ENCODE data around the gene TPRN.

TPRN gene

DNA sequence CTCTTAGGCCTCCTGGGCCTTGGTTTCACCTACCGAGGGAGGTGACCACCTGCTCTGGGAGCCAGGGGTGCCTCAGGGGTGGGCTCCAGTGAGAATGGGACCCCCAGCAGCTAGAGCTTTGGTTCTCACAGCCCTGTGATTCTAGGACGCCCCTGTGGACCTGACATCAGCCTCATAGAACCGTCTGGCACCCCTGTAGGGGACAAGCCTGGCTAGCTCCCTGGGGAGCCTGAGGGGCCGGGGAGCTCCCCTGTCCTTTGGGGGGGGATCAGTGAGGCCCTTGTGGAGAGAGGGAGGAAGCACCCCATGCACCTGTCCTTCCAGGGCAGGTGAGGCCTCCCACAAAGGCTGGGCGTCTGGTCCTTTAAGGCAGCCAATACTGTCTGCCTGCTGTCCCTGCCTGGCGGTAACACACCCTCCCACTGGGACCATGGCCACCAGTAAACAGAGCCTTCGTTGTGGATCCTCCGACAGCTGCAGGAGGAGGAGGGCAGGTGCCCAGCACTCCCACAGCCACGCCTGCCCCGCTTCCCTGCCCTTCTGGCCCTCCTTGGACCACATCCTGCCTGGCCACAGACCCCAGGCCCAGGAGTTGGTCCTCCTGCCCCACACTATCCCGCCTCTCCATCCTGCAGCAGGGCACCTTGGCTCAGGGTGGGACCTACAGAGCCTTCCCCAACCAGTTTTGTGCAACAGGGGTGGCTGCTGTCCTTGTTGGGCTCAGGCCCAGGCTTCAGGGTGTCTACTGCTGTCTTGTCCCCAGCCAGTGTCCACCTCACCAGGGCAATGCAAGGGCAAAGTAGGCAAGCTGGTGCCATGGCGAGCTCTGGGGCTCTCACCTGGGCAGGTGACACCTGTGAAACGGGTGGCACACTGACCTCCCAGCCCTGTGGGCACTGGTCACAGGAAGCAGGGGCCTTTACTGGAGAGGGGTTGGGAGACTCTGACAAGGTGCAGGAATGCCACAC lies 37.5 kb upstream of the TPRN start:
- no peak for DNase-seq (ENCODE audit: low read depth)
- TF ChIP-seq, protein P1, sequence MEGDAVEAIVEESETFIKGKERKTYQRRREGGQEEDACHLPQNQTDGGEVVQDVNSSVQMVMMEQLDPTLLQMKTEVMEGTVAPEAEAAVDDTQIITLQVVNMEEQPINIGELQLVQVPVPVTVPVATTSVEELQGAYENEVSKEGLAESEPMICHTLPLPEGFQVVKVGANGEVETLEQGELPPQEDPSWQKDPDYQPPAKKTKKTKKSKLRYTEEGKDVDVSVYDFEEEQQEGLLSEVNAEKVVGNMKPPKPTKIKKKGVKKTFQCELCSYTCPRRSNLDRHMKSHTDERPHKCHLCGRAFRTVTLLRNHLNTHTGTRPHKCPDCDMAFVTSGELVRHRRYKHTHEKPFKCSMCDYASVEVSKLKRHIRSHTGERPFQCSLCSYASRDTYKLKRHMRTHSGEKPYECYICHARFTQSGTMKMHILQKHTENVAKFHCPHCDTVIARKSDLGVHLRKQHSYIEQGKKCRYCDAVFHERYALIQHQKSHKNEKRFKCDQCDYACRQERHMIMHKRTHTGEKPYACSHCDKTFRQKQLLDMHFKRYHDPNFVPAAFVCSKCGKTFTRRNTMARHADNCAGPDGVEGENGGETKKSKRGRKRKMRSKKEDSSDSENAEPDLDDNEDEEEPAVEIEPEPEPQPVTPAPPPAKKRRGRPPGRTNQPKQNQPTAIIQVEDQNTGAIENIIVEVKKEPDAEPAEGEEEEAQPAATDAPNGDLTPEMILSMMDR (IDR thresholded peaks at IDR 0.05; ENCODE audit: insufficient read depth, low read depth, low read length, missing control alignments): no peak
- no peak overlapping the region for H3K4me3 ChIP-seq (ENCODE audit: low read length)

DNA sequence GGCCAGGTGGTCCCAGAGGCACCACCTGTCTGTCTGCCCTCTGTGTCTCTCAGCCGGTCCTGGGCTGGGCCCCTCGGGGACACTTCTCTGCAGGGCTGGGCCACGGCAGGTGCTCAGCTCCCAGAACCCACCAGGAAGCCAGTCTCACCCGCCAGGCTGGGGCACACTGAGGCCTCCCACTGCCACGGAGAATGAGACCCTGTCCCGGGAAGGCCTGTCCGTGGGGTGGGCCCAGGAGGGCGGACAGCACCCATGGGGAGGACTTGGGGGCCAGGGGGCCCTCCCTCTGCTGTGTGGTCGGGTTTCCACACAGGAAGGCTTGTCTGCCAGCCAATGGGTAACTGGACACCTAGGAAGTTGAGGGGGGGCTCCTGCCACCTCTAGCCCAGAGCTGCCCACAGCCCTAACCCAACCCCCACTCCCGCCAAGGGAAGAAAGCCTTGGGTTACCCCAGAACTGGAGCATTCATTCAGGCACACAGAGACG lies 36.4 kb upstream of the TPRN start:
- no peak overlapping the region for H3K4me3 ChIP-seq (ENCODE audit: low read length)
- TF ChIP-seq, protein P1 (IDR thresholded peaks at IDR 0.05; ENCODE audit: insufficient read depth, low read depth, low read length, missing control alignments): no peak
- DNase-seq (ENCODE audit: low read depth): no peak

DNA sequence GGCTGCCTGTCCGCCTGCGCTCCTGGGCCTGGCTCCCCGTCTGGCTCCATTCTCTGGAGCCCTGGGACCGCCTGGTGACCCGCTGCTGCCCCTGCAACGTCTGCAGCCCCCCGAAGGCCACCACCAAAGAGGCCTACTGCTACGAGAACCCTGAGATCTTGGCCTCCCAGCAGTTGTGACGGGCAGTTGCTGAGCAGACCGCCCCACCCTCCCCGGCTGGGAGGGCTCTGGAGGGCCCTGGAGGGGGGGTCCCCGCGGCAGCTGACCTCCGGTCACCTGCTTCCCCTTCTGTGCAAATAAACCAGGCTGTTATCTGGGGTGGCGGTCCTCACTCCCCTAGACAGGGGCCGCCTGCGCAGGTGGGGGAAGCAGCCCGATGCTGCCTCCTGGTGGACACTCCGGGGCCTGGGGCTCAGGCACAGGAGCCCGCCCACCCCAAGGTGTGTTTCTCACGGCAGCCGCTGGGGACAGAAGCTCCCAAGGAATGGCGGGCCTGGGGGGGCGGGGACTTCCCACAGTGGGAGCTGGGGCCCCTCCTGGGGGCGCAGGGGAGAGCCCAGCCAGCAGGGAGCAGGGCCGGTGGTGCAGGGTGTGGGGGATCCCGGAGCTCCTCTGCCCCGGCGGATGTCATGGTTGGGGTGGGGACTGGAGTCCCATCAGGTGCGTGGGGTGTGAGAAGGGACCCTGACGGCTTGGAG lies 35.8 kb upstream of the TPRN start:
- TF ChIP-seq, protein P1 (IDR thresholded peaks at IDR 0.05; ENCODE audit: insufficient read depth, low read depth, low read length, missing control alignments): peak; percentile 94
- no peak overlapping the region for H3K4me3 ChIP-seq (ENCODE audit: low read length)
- peak; percentile 82 for DNase-seq (ENCODE audit: low read depth)

DNA sequence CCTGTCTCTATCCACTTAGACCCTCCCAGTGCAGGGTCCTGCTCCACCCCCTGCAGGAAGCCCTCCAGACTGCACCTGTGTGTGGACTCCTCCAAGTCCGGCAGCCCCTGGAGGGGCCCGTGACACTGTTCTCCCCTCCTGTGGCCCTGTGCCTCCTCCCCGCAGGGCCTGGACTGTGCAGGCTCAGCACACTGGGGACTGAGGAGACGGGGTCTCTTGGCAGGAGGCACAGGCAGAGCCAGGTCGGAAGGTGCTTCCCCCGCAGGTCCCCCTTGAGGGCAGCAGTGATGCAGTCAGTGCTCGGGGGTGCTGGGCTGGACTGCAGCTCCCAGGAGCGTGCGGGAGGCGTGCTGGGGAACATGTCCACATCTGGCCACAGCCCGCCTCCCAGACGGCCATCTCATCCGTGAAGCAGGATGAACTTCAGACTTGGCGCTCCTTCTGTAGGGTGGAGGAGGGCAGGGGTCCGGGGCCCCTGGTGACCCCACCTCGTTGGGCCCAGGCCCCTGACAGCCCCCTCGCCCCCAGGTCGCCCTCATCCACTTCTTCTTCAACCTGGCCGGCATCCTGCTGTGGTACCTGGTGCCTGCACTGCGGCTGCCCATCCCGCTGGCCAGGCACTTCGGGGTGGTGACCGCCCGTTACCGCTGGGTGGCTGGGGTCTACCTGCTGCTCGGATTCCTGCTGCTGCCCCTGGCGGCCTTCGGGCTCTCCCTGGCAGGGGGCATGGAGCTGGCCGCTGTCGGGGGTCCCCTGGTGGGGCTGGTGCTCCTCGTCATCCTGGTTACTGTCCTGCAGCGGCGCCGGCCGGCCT lies 35.1 kb upstream of the TPRN start:
- TF ChIP-seq, protein P1 (IDR thresholded peaks at IDR 0.05; ENCODE audit: insufficient read depth, low read depth, low read length, missing control alignments): no peak
- H3K4me3 ChIP-seq (ENCODE audit: low read length): no peak overlapping the region
- no peak for DNase-seq (ENCODE audit: low read depth)

DNA sequence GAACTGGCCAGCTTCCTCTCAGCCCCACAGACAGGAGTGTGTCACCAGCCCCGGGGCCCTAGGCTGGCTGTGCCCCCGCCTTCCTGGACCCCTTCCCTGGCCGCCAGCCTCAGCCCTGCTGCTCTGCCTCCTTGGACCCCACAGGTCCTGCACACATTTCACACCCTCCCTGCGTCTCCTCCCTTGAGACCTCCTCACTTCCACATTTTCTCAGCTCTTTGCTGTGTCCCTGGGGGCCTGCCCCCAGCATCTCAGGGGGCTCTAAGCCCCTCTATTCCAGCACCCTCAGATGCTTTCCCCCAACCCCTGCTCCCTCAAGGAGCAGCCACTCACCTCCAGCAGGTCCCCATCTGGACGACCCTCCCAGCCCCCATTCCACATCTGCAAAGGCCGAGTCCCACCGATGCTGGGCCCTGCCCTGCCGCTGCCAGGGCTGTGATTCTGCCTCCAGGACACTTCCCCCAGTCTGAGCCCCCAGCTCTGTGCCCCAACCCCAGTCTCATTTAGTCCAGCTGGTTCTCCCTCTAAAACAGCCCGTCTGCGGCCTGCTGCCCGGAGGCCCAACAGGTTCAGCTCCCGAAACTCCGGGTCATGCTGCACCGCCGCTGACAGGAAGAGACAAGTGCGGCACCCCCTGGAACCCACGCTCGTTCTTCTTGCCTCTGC lies 34.4 kb upstream of the TPRN start:
- DNase-seq (ENCODE audit: low read depth): no peak
- TF ChIP-seq, protein P1 (IDR thresholded peaks at IDR 0.05; ENCODE audit: insufficient read depth, low read depth, low read length, missing control alignments): no peak
- H3K4me3 ChIP-seq (ENCODE audit: low read length): no peak overlapping the region

DNA sequence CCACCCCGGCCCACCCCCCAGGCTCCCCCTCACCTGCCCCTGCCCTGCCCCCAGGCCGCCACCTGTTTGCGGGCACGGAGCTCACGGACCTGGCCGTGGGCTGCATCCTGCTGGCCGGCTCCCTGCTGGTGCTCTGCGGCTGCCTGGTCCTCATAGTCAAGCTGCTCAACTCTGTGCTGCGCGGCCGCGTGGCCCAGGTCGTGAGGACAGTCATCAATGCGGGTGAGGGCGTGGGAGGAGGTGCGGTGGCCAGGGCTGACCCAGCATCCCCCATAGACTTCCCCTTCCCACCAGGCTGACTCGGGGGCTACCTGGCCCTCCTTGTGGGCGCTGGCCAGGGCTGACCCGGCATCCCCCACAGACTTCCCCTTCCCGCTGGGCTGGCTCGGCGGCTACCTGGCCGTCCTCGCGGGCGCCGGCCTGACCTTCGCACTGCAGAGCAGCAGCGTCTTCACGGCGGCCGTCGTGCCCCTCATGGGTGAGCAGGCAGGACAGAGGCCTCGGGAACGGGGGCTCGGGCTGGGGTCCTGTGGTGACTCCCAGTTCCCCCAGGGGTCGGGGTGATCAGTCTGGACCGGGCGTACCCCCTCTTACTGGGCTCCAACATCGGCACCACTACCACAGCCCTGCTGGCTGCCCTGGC lies 33.6 kb upstream of the TPRN start:
- TF ChIP-seq, protein P1 (IDR thresholded peaks at IDR 0.05; ENCODE audit: insufficient read depth, low read depth, low read length, missing control alignments): no peak
- DNase-seq (ENCODE audit: low read depth): no peak
- H3K4me3 ChIP-seq (ENCODE audit: low read length): no peak overlapping the region
